ENCODE results near the gene ALPP. TPM values are rescaled to one million over a fixed set of nuclear protein-coding genes. Genes with fewer than 3 reads are reported as not detected.
"Not testable (repeated sequence)": the region's sequence is repeated elsewhere in the genome, so short reads cannot be mapped to it uniquely, and the experiment has no call there.

Gene ALPP
- total and polyA plus RNA-seq, 4 donors = 7.0 to 25.8 (median 11.5) TPM

DNA sequence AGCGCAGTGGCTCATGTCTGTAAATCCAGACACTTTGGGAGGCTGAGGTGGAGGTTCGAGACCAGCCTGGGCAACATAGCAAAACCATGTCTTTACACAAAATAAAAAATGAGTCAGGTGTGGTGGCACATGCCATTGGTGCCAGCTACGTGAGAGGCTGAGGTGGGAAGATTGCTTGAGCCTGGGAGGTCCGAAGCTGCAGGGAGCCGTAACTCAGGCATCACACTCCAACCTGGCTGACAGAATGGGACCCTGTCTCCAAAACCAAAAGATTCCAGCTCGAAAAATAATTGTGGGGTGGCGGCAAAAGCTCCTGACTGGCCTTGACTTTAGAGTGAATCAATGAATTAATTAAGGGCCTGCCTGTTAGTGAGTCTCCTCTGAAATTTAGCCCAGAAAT lies 1.2 kb upstream of the ALPP start:
- WGBS, 2 donors = 92 to 96% methylated on average over 7 of the region's 7 CpGs
- no peaks in the 10 kb centered on the region for H3K36me3 ChIP-seq (ENCODE audit: control insufficient read depth in 4 of 4, insufficient read depth in 4 of 4, low read length in 4 of 4)
- no peak for DNase-seq
- peaks cover 0 to 11% (median 4%) of the 10 kb centered on the region in 3 donors for H3K27me3 ChIP-seq (ENCODE audit: control insufficient read depth in 3 of 3, insufficient read depth in 3 of 3, low read length in 2 of 3)
- TF ChIP-seq, protein P1, sequence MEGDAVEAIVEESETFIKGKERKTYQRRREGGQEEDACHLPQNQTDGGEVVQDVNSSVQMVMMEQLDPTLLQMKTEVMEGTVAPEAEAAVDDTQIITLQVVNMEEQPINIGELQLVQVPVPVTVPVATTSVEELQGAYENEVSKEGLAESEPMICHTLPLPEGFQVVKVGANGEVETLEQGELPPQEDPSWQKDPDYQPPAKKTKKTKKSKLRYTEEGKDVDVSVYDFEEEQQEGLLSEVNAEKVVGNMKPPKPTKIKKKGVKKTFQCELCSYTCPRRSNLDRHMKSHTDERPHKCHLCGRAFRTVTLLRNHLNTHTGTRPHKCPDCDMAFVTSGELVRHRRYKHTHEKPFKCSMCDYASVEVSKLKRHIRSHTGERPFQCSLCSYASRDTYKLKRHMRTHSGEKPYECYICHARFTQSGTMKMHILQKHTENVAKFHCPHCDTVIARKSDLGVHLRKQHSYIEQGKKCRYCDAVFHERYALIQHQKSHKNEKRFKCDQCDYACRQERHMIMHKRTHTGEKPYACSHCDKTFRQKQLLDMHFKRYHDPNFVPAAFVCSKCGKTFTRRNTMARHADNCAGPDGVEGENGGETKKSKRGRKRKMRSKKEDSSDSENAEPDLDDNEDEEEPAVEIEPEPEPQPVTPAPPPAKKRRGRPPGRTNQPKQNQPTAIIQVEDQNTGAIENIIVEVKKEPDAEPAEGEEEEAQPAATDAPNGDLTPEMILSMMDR (IDR thresholded peaks at IDR 0.05; ENCODE audit: control extremely low read depth, extremely low read depth) = no peak
- no peaks in the 10 kb centered on the region for H3K9me3 ChIP-seq (ENCODE audit: control insufficient read depth in 4 of 4, insufficient read depth in 3 of 4, low read length in 3 of 4)
- H3K27ac ChIP-seq (ENCODE audit: low read depth in 1 of 2, low read length in 1 of 2) = no peak overlapping the region
- no peak overlapping the region for H3K4me3 ChIP-seq
- no peak for ATAC-seq (ENCODE audit: insufficient read depth, low FRiP score)
- peaks cover 0 to 2% (median 0%) of the 10 kb centered on the region in 5 donors for H3K4me1 ChIP-seq (ENCODE audit: control insufficient read depth in 5 of 5, insufficient read depth in 5 of 5, low read length in 5 of 5)
- no peak overlapping the region for H3K9ac ChIP-seq (ENCODE audit: insufficient read depth in 1 of 2, low read length in 2 of 2)

DNA sequence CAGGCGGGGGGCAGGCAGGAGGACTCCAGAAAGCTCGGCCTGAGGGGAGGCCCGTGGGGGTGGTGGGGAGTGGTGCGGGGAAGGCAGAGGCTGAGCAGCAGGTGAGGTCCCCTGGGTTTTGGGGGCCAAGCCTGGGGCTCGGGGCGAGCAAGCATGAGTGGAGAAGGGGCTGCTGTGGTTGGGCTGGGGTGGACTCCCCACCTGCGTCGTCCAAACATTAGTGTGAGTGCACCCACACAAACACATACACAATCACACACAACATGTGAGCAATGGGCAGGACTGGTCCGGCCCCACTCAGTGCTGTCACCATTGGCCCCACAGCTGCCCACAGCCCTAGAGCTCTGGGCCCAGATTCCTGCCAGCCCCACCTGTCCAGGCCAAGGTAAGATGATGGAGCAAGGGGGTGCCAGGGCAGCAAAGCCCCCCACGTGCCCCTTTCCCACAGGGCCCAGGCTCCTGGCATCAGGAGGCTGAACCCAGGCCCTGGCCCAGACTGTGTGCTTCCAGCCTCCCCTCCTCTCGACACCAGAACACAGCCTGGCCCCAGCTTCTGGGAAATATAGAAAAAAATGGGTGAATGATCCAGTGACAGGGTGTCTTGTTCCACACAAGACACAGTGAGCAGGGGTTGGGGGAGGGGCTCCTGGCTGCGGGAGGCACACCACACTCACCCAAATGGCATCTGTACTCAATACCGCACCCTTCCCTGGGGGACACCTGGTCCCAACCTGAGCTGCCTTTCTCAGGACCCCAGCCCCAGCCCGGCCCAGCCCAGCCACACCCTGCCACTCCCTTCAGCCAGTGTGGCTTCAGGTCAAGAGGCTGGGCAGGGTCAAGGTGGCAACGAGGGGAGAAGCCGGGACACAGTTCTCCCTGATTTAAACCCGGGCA lies 463 bp upstream of the ALPP start:
- no peaks in the 10 kb centered on the region for H3K9me3 ChIP-seq (ENCODE audit: control insufficient read depth in 4 of 4, insufficient read depth in 3 of 4, low read length in 3 of 4)
- H3K27ac ChIP-seq (ENCODE audit: low read depth in 1 of 2, low read length in 1 of 2) = no peak overlapping the region
- TF ChIP-seq, protein P1 (IDR thresholded peaks at IDR 0.05; ENCODE audit: control extremely low read depth, extremely low read depth) = no peak
- ATAC-seq (ENCODE audit: insufficient read depth, low FRiP score) = no peak
- DNase-seq = no peak
- no peaks in the 10 kb centered on the region for H3K36me3 ChIP-seq (ENCODE audit: control insufficient read depth in 4 of 4, insufficient read depth in 4 of 4, low read length in 4 of 4)
- H3K9ac ChIP-seq (ENCODE audit: insufficient read depth in 1 of 2, low read length in 2 of 2) = no peak overlapping the region
- 79 to 84% methylated on average over 17 of the region's 17 CpGs for WGBS, 2 donors
- H3K4me1 ChIP-seq (ENCODE audit: control insufficient read depth in 5 of 5, insufficient read depth in 5 of 5, low read length in 5 of 5) = peaks cover 0 to 2% (median 0%) of the 10 kb centered on the region in 5 donors
- H3K4me3 ChIP-seq = no peak overlapping the region
- H3K27me3 ChIP-seq (ENCODE audit: control insufficient read depth in 3 of 3, insufficient read depth in 3 of 3, low read length in 2 of 3) = peaks cover 0 to 18% (median 7%) of the 10 kb centered on the region in 3 donors

GRCh38 chr2:232379610-232380590 lies 1.3 kb downstream of the ALPP start:
- H3K27ac ChIP-seq (ENCODE audit: low read depth in 1 of 2, low read length in 1 of 2); H3K9me3 ChIP-seq (ENCODE audit: control insufficient read depth in 4 of 4, insufficient read depth in 3 of 4, low read length in 3 of 4); ATAC-seq (ENCODE audit: insufficient read depth, low FRiP score); H3K4me1 ChIP-seq (ENCODE audit: control insufficient read depth in 5 of 5, insufficient read depth in 5 of 5, low read length in 5 of 5); H3K9ac ChIP-seq (ENCODE audit: insufficient read depth in 1 of 2, low read length in 2 of 2); H3K36me3 ChIP-seq (ENCODE audit: control insufficient read depth in 4 of 4, insufficient read depth in 4 of 4, low read length in 4 of 4); DNase-seq; H3K4me3 ChIP-seq: not testable (repeated sequence)
- peaks cover 0 to 36% (median 23%) of the 10 kb centered on the region in 3 donors for H3K27me3 ChIP-seq (ENCODE audit: control insufficient read depth in 3 of 3, insufficient read depth in 3 of 3, low read length in 2 of 3)
- WGBS, 2 donors = 86 to 89% methylated on average over 38 to 40 of the region's 41 CpGs

DNA sequence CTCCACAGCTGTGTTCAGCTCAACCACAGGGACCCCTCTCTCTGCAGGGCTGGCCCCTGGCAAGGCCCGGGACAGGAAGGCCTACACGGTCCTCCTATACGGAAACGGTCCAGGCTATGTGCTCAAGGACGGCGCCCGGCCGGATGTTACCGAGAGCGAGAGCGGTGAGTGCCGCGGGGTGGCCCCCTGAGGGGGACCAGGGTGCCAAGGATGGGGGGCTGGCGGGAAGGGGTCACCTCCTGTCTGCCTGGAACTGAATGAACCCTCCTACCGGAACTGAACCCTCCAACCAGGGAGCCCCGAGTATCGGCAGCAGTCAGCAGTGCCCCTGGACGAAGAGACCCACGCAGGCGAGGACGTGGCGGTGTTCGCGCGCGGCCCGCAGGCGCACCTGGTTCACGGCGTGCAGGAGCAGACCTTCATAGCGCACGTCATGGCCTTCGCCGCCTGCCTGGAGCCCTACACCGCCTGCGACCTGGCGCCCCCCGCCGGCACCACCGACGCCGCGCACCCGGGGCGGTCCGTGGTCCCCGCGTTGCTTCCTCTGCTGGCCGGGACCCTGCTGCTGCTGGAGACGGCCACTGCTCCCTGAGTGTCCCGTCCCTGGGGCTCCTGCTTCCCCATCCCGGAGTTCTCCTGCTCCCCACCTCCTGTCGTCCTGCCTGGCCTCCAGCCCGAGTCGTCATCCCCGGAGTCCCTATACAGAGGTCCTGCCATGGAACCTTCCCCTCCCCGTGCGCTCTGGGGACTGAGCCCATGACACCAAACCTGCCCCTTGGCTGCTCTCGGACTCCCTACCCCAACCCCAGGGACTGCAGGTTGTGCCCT lies 2.9 kb downstream of the ALPP start:
- not testable (repeated sequence) for H3K36me3 ChIP-seq (ENCODE audit: control insufficient read depth in 4 of 4, insufficient read depth in 4 of 4, low read length in 4 of 4); ATAC-seq (ENCODE audit: insufficient read depth, low FRiP score); H3K4me3 ChIP-seq; H3K4me1 ChIP-seq (ENCODE audit: control insufficient read depth in 5 of 5, insufficient read depth in 5 of 5, low read length in 5 of 5); H3K9me3 ChIP-seq (ENCODE audit: control insufficient read depth in 4 of 4, insufficient read depth in 3 of 4, low read length in 3 of 4); H3K9ac ChIP-seq (ENCODE audit: insufficient read depth in 1 of 2, low read length in 2 of 2); DNase-seq; H3K27ac ChIP-seq (ENCODE audit: low read depth in 1 of 2, low read length in 1 of 2)
- H3K27me3 ChIP-seq (ENCODE audit: control insufficient read depth in 3 of 3, insufficient read depth in 3 of 3, low read length in 2 of 3) = peaks cover 0 to 51% (median 36%) of the 10 kb centered on the region in 3 donors
- 29 to 49% methylated on average over 26 to 59 of the region's 59 CpGs for WGBS, 2 donors

Measured in lung (tissue), 12 donors.